ENCODE data around the gene UBTF.

Gene UBTF

DNA sequence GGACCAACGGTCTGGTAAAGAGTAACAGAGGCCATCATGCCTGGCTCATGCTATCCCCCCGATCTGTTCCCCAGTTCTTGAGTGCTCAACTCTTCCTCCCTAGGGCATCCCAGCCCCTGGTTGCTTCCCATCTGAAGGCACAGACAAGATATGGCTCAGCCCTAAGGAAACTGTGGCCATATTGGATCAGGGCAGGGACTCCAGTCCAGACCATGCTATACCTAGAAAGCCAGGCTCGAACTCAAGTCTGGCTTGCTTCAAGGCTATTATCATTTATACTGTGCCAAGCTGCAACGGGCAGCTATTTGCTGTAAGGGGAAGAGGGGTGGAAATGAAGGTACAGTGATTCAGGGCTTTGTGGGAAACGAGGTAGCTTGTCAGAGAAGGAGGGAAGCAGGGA, 2.8 kb downstream of the UBTF start:
- ChIA-PET CTCF (no interaction called here), POLR2A (interaction anchor here (0.6 kb wide), 1 partner anchor 66 kb away, joined by 3 read pairs; no protein-coding TSS in a partner anchor)
- no peak for TF ChIP-seq FOXM1 (IDR thresholded peaks at IDR 0.05; ENCODE audit: borderline replicate concordance)
- DNase-seq (ENCODE audit: extremely low spot score), result no peak

DNA sequence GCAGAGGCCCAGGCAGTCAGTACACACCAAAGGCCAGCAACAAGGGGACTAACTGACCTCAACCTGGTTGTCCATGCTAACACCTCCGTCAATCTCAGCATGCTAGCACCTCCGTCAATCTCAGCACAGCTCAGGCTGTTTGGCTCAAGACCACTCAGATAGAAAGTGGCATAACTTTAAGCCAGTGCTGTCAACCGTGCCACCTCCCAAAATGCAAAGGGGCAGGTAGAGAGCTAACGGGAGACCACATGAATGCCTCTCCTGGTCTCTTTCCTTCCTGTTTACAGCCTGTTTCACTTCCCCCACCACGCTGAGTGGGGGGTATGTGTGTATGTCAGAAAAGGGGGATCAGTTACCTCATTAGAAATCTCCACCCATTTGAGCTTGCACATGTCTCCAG, 3.3 kb downstream of the UBTF start:
- ChIA-PET POLR2A (no interaction called here), CTCF (no interaction called here)
- no peak for DNase-seq (ENCODE audit: extremely low spot score)
- TF ChIP-seq ARNT (IDR thresholded peaks at IDR 0.05) (no peak), ELF4 (IDR thresholded peaks at IDR 0.05) (no peak), SUZ12 (IDR thresholded peaks at IDR 0.05) (no peak), L3MBTL2 (conservative IDR thresholded peaks at IDR 0.05) (no peak), FOXK2 (IDR thresholded peaks at IDR 0.05) (no peak), ZNF384 (IDR thresholded peaks at IDR 0.05) (no peak), TARDBP (IDR thresholded peaks at IDR 0.05) (no peak), NFRKB (IDR thresholded peaks at IDR 0.05) (no peak), BHLHE40 (IDR thresholded peaks at IDR 0.05; ENCODE audit: borderline replicate concordance) (no peak), SP1 (IDR thresholded peaks at IDR 0.05) (no peak), FOXA1 (IDR thresholded peaks at IDR 0.05) (no peak), HDGF (IDR thresholded peaks at IDR 0.05; ENCODE audit: borderline replicate concordance) (no peak), LEF1 (IDR thresholded peaks at IDR 0.05; ENCODE audit: borderline replicate concordance) (no peak), FOXM1 (IDR thresholded peaks at IDR 0.05; ENCODE audit: borderline replicate concordance) (no peak), CTBP1 (IDR thresholded peaks at IDR 0.05; ENCODE audit: borderline replicate concordance) (no peak)
- TF ChIP-seq, protein P1, sequence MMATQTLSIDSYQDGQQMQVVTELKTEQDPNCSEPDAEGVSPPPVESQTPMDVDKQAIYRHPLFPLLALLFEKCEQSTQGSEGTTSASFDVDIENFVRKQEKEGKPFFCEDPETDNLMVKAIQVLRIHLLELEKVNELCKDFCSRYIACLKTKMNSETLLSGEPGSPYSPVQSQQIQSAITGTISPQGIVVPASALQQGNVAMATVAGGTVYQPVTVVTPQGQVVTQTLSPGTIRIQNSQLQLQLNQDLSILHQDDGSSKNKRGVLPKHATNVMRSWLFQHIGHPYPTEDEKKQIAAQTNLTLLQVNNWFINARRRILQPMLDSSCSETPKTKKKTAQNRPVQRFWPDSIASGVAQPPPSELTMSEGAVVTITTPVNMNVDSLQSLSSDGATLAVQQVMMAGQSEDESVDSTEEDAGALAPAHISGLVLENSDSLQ (IDR thresholded peaks at IDR 0.05), result no peak

DNA sequence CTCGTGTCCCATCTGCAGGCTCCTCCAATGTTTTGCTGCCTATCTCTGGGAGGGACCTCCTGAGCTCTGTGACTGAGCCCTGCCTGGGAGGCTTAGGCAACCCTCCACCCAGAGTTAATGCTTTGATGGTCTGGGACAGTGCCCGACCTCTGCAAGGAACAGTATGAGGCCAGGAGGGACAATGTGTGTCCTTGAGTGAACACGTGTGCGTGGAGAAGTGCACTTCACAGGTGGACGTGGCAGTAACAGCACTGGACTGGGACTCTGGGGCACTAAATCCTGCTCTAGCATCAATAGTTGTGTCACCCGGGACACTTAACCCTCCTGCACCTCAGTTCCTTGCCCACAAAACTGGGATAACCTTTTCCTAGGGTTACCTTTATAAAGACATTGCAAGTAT, 4.6 kb downstream of the UBTF start:
- POLR2A ChIA-PET, result interaction anchor here (1.1 kb wide), 1 partner anchor 104 kb away, joined by 3 read pairs; no protein-coding TSS in a partner anchor
- CTCF ChIA-PET, result no interaction called here
- DNase-seq (ENCODE audit: extremely low spot score), result no peak
- TF ChIP-seq L3MBTL2 (conservative IDR thresholded peaks at IDR 0.05) (no peak), ARNT (IDR thresholded peaks at IDR 0.05) (no peak), SP1 (IDR thresholded peaks at IDR 0.05) (no peak), SUZ12 (IDR thresholded peaks at IDR 0.05) (no peak), FOXA1 (IDR thresholded peaks at IDR 0.05) (no peak), LEF1 (IDR thresholded peaks at IDR 0.05; ENCODE audit: borderline replicate concordance) (no peak), NFRKB (IDR thresholded peaks at IDR 0.05) (no peak), HDGF (IDR thresholded peaks at IDR 0.05; ENCODE audit: borderline replicate concordance) (no peak), CTBP1 (IDR thresholded peaks at IDR 0.05; ENCODE audit: borderline replicate concordance) (no peak), TARDBP (IDR thresholded peaks at IDR 0.05) (no peak)

GRCh38 chr17:44214230-44214494, 5.3 kb downstream of the UBTF start:
- DNase-seq (ENCODE audit: extremely low spot score), result no peak
- TF ChIP-seq FOXM1 (IDR thresholded peaks at IDR 0.05; ENCODE audit: borderline replicate concordance) (no peak), SUZ12 (IDR thresholded peaks at IDR 0.05) (no peak), CTBP1 (IDR thresholded peaks at IDR 0.05; ENCODE audit: borderline replicate concordance) (no peak), FOXA1 (IDR thresholded peaks at IDR 0.05) (no peak), ZNF384 (IDR thresholded peaks at IDR 0.05) (no peak), L3MBTL2 (conservative IDR thresholded peaks at IDR 0.05) (no peak), FOXK2 (IDR thresholded peaks at IDR 0.05) (no peak), NFRKB (IDR thresholded peaks at IDR 0.05) (no peak), SP1 (IDR thresholded peaks at IDR 0.05) (no peak), LEF1 (IDR thresholded peaks at IDR 0.05; ENCODE audit: borderline replicate concordance) (no peak), ELF4 (IDR thresholded peaks at IDR 0.05) (no peak), HDGF (IDR thresholded peaks at IDR 0.05; ENCODE audit: borderline replicate concordance) (no peak), ARNT (IDR thresholded peaks at IDR 0.05) (no peak), BHLHE40 (IDR thresholded peaks at IDR 0.05; ENCODE audit: borderline replicate concordance) (no peak), TARDBP (IDR thresholded peaks at IDR 0.05) (no peak)
- TF ChIP-seq, protein P1 (IDR thresholded peaks at IDR 0.05), result no peak
- POLR2A ChIA-PET, result interaction anchor here (1.0 to 1.1 kb wide), 2 partner anchors 48 to 128 kb away, joined by 3 to 4 read pairs; no protein-coding TSS in a partner anchor
- CTCF ChIA-PET, result no interaction called here

GRCh38 chr17:44213403-44214229, 5.9 kb downstream of the UBTF start:
- no peak for DNase-seq (ENCODE audit: extremely low spot score)
- TF ChIP-seq NFRKB (IDR thresholded peaks at IDR 0.05) (no peak), FOXK2 (IDR thresholded peaks at IDR 0.05) (no peak), FOXA1 (IDR thresholded peaks at IDR 0.05) (no peak), SP1 (IDR thresholded peaks at IDR 0.05) (no peak), BHLHE40 (IDR thresholded peaks at IDR 0.05; ENCODE audit: borderline replicate concordance) (no peak), ARNT (IDR thresholded peaks at IDR 0.05) (no peak)
- ChIA-PET CTCF (interaction anchor here (0.5 to 0.8 kb wide), 2 partner anchors 62 to 136 kb away, joined by 3 read pairs; no protein-coding TSS in a partner anchor), POLR2A (interaction anchor here (1.0 to 1.1 kb wide), 2 partner anchors 49 to 128 kb away, joined by 3 to 4 read pairs; no protein-coding TSS in a partner anchor)

DNA sequence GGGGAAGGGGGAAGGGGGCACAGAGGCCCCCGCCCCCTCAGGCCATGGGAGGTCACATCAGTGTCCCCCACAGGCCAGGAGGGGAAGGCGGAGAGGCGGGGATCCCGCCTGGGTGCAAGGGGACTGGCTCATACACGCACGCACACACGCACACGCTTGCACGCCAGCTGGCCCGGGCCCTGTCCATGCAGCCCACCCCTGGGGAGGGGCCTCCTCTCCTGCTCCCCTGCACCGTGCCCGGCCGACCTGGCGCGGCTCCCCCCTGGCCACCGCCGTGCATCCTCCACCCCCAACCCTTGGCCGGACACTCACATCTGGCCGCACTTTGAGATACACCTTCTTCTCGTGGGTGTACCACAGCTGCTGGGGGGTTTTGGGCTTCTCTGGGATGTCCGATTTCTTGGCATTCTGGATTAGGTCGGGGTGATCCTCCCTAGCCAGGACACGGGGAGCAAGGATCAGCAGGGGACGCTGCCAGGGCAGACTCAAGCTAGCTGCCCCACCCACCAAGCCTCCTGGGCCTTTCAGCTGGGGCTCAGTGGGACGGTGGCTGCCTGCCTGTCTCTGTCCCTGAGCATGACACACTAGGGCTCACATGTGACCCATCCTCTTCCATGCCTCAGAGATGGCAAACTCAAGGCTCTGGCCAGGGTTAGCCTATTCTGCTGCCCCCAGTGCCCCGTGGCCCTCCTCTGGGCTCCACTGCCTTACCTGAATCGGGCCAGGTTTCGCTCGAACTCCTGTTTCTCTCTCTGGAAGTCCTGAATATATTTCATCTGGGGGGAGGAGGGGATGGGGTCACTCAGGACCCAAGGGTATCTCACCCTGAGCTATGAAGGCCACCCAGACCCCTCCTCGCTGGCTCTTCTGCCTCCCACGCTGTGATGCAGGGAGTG, 6.7 kb downstream of the UBTF start:
- POLR2A ChIA-PET, result interaction anchor here (1.1 to 3.4 kb wide), 2 partner anchors 8 to 129 kb away, joined by 3 to 26 read pairs; partner anchors contain the start of gene UBTF
- CTCF ChIA-PET, result interaction anchor here (0.5 to 0.8 kb wide), 2 partner anchors 63 to 137 kb away, joined by 3 read pairs; no protein-coding TSS in a partner anchor
- TF ChIP-seq LEF1 (IDR thresholded peaks at IDR 0.05; ENCODE audit: borderline replicate concordance), result no peak

More for the DNA sequence above, 6.7 kb downstream of the UBTF start:
- DNase-seq (ENCODE audit: extremely low spot score), result no peak
